ENCODE results near the gene RNF187. TPM values are rescaled to one million over a fixed set of nuclear protein-coding genes. Genes with fewer than 3 reads are reported as not detected.

Gene RNF187
- total and polyA plus RNA-seq, 4 donors: 27.5 to 130 (median 37.2) TPM

- no peak overlapping the region for H3K9ac ChIP-seq (ENCODE audit: insufficient read depth in 1 of 2, low read length in 2 of 2)
- H3K4me3 ChIP-seq: no peak overlapping the region
- no peak for TF ChIP-seq CTCF (IDR thresholded peaks at IDR 0.05; ENCODE audit: control extremely low read depth, extremely low read depth)
- WGBS, 2 donors: 6% methylated on average over 50 to 51 of the region's 51 CpGs
- peaks cover 0 to 2% (median 0%) of the 10 kb centered on the region in 4 donors for H3K9me3 ChIP-seq (ENCODE audit: control insufficient read depth in 4 of 4, insufficient read depth in 3 of 4, low read length in 3 of 4)
- no peak overlapping the region for H3K27ac ChIP-seq (ENCODE audit: low read depth in 1 of 2, low read length in 1 of 2)
- peaks cover 0 to 14% (median 0%) of the 10 kb centered on the region in 5 donors for H3K4me1 ChIP-seq (ENCODE audit: control insufficient read depth in 5 of 5, insufficient read depth in 5 of 5, low read length in 5 of 5)
- H3K27me3 ChIP-seq (ENCODE audit: control insufficient read depth in 3 of 3, insufficient read depth in 3 of 3, low read length in 2 of 3): peaks cover 3 to 33% (median 11%) of the 10 kb centered on the region in 3 donors
- ATAC-seq (ENCODE audit: insufficient read depth, low FRiP score): no peak
- peak; percentile 58 to 74 (median 65) for DNase-seq
- no peaks in the 10 kb centered on the region for H3K36me3 ChIP-seq (ENCODE audit: control insufficient read depth in 4 of 4, insufficient read depth in 4 of 4, low read length in 4 of 4)
Measured at GRCh38 chr1:228445843-228446650, 41.1 kb upstream of the RNF187 start.

GRCh38 chr1:228446852-228447251 is 40.3 kb upstream of the RNF187 start:
- no peak for DNase-seq
- Histone ChIP-seq H3K4me3 (no peak overlapping the region), H3K4me1 (ENCODE audit: control insufficient read depth in 5 of 5, insufficient read depth in 5 of 5, low read length in 5 of 5) (peaks cover 0 to 14% (median 0%) of the 10 kb centered on the region in 5 donors), H3K27me3 (ENCODE audit: control insufficient read depth in 3 of 3, insufficient read depth in 3 of 3, low read length in 2 of 3) (peaks cover 0 to 33% (median 11%) of the 10 kb centered on the region in 3 donors), H3K27ac (ENCODE audit: low read depth in 1 of 2, low read length in 1 of 2) (no peak overlapping the region), H3K9me3 (ENCODE audit: control insufficient read depth in 4 of 4, insufficient read depth in 3 of 4, low read length in 3 of 4) (peaks cover 0 to 2% (median 0%) of the 10 kb centered on the region in 4 donors), H3K36me3 (ENCODE audit: control insufficient read depth in 4 of 4, insufficient read depth in 4 of 4, low read length in 4 of 4) (no peaks in the 10 kb centered on the region), H3K9ac (ENCODE audit: insufficient read depth in 1 of 2, low read length in 2 of 2) (no peak overlapping the region)
- 42 to 62% methylated on average over 15 of the region's 15 CpGs for WGBS, 2 donors
- no peak for ATAC-seq (ENCODE audit: insufficient read depth, low FRiP score)
- TF ChIP-seq CTCF (IDR thresholded peaks at IDR 0.05; ENCODE audit: control extremely low read depth, extremely low read depth): no peak

GRCh38 chr1:228448372-228448771 is 38.8 kb upstream of the RNF187 start:
- H3K27ac ChIP-seq (ENCODE audit: low read depth in 1 of 2, low read length in 1 of 2): no peak overlapping the region
- peaks cover 0 to 14% (median 0%) of the 10 kb centered on the region in 5 donors for H3K4me1 ChIP-seq (ENCODE audit: control insufficient read depth in 5 of 5, insufficient read depth in 5 of 5, low read length in 5 of 5)
- ATAC-seq (ENCODE audit: insufficient read depth, low FRiP score): no peak
- no peak for DNase-seq
- H3K36me3 ChIP-seq (ENCODE audit: control insufficient read depth in 4 of 4, insufficient read depth in 4 of 4, low read length in 4 of 4): no peaks in the 10 kb centered on the region
- no peak overlapping the region for H3K9ac ChIP-seq (ENCODE audit: insufficient read depth in 1 of 2, low read length in 2 of 2)
- peaks cover 0 to 33% (median 11%) of the 10 kb centered on the region in 3 donors for H3K27me3 ChIP-seq (ENCODE audit: control insufficient read depth in 3 of 3, insufficient read depth in 3 of 3, low read length in 2 of 3)
- H3K4me3 ChIP-seq: no peak overlapping the region
- H3K9me3 ChIP-seq (ENCODE audit: control insufficient read depth in 4 of 4, insufficient read depth in 3 of 4, low read length in 3 of 4): peaks cover 0 to under 1% (median 0%) of the 10 kb centered on the region in 4 donors
- no peak for TF ChIP-seq CTCF (IDR thresholded peaks at IDR 0.05; ENCODE audit: control extremely low read depth, extremely low read depth)
- 80 to 82% methylated on average over 6 of the region's 6 CpGs for WGBS, 2 donors
